ENCODE measurements around the gene DPP8.
"Not testable (repeated sequence)": the region's sequence is repeated elsewhere in the genome, so short reads cannot be mapped to it uniquely, and the experiment has no call there.

DPP8 gene

GRCh38 chr15:65463096-65463495 is 54.4 kb downstream of the DPP8 start:
- not testable (repeated sequence) for H3K79me1 ChIP-seq (ENCODE audit: low read length); H4K8ac ChIP-seq (ENCODE audit: low read depth, low read length); H2AK5ac ChIP-seq (ENCODE audit: low read length); H3K4me1 ChIP-seq (ENCODE audit: control insufficient read depth, low read depth, low read length); H3K4ac ChIP-seq (ENCODE audit: low read depth, low read length); H3K27me3 ChIP-seq (ENCODE audit: insufficient read depth, low read length, poor library complexity); H2BK120ac ChIP-seq (ENCODE audit: low read depth, low read length); H3K4me3 ChIP-seq (ENCODE audit: low read length); H3K79me2 ChIP-seq (ENCODE audit: control insufficient read depth, insufficient read depth, low read length); H3K4me2 ChIP-seq (ENCODE audit: low read length); H4K5ac ChIP-seq (ENCODE audit: low read length); H3K18ac ChIP-seq (ENCODE audit: low read length); H3K56ac ChIP-seq (ENCODE audit: low read length); H3K36me3 ChIP-seq (ENCODE audit: control insufficient read depth, insufficient read depth, low read length); H2BK15ac ChIP-seq (replicated peaks; ENCODE audit: low read depth); DNase-seq; H3K27ac ChIP-seq (ENCODE audit: low read depth, low read length); H3K9ac ChIP-seq (ENCODE audit: low read length); H3K23ac ChIP-seq (ENCODE audit: low read length); H2BK5ac ChIP-seq (ENCODE audit: low read length)
- WGBS (ENCODE audit: extremely low coverage, insufficient coverage, low lambda C conversion rate), result no CpG with 5 or more reads among the region's 6 CpGs

GRCh38 chr15:65460741-65461347 is 56.6 kb downstream of the DPP8 start:
- no CpG with 5 or more reads among the region's 5 CpGs for WGBS (ENCODE audit: extremely low coverage, insufficient coverage, low lambda C conversion rate)
- Histone ChIP-seq H3K23ac (ENCODE audit: low read length) (no peak overlapping the region), H2BK120ac (ENCODE audit: low read depth, low read length) (no peak overlapping the region), H3K4me3 (ENCODE audit: low read length) (no peak overlapping the region), H2BK5ac (ENCODE audit: low read length) (no peak overlapping the region), H2AK5ac (ENCODE audit: low read length) (no peak overlapping the region), H3K27ac (ENCODE audit: low read depth, low read length) (no peak overlapping the region), H3K9ac (ENCODE audit: low read length) (no peak overlapping the region), H2BK15ac (replicated peaks; ENCODE audit: low read depth) (no peak overlapping the region), H3K79me2 (ENCODE audit: control insufficient read depth, insufficient read depth, low read length) (no peaks in the 10 kb centered on the region), H3K36me3 (ENCODE audit: control insufficient read depth, insufficient read depth, low read length) (peaks cover 3% of the 10 kb centered on the region), H3K18ac (ENCODE audit: low read length) (no peak overlapping the region), H3K4me2 (ENCODE audit: low read length) (no peak overlapping the region), H3K27me3 (ENCODE audit: insufficient read depth, low read length, poor library complexity) (no peaks in the 10 kb centered on the region), H3K4ac (ENCODE audit: low read depth, low read length) (no peak overlapping the region), H3K4me1 (ENCODE audit: control insufficient read depth, low read depth, low read length) (no peaks in the 10 kb centered on the region), H3K56ac (ENCODE audit: low read length) (no peak overlapping the region), H4K8ac (ENCODE audit: low read depth, low read length) (no peak overlapping the region), H3K79me1 (ENCODE audit: low read length) (no peaks in the 10 kb centered on the region), H4K5ac (ENCODE audit: low read length) (no peak overlapping the region)
- DNase-seq, result no peak

DNA sequence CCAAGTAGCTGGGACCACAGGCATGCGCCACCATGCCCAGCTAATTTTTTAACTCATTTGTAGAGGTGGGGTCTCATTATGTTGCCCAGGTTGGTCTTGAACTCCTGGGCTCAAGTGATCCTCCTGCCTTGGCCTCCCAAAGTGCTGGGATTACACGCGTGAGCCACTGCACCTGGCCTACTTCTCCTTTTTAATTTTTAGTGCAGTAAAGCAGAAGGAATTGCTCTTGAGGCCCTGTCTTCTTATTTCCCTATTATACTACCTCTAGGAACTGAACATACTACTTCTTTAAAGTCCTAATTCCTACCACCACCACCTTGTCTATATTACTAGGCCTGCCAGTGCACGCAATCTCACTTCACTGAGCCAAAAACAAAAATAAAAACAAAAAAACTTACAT is 62.2 kb downstream of the DPP8 start:
- H2AK5ac ChIP-seq (ENCODE audit: low read length); H3K79me2 ChIP-seq (ENCODE audit: control insufficient read depth, insufficient read depth, low read length); H3K27me3 ChIP-seq (ENCODE audit: insufficient read depth, low read length, poor library complexity); H2BK5ac ChIP-seq (ENCODE audit: low read length); H3K4me2 ChIP-seq (ENCODE audit: low read length); H3K79me1 ChIP-seq (ENCODE audit: low read length); H2BK120ac ChIP-seq (ENCODE audit: low read depth, low read length); H3K23ac ChIP-seq (ENCODE audit: low read length); DNase-seq; H3K56ac ChIP-seq (ENCODE audit: low read length); H4K8ac ChIP-seq (ENCODE audit: low read depth, low read length); H2BK15ac ChIP-seq (replicated peaks; ENCODE audit: low read depth); H4K5ac ChIP-seq (ENCODE audit: low read length); H3K4ac ChIP-seq (ENCODE audit: low read depth, low read length); H3K4me3 ChIP-seq (ENCODE audit: low read length); H3K27ac ChIP-seq (ENCODE audit: low read depth, low read length); H3K4me1 ChIP-seq (ENCODE audit: control insufficient read depth, low read depth, low read length); H3K18ac ChIP-seq (ENCODE audit: low read length); H3K9ac ChIP-seq (ENCODE audit: low read length): not testable (repeated sequence)
- H3K36me3 ChIP-seq (ENCODE audit: control insufficient read depth, insufficient read depth, low read length), result peaks cover 11% of the 10 kb centered on the region
- WGBS (ENCODE audit: extremely low coverage, insufficient coverage, low lambda C conversion rate), result no CpG with 5 or more reads among the region's 4 CpGs

GRCh38 chr15:65451989-65452388 is 65.5 kb downstream of the DPP8 start:
- DNase-seq, result no peak
- Histone ChIP-seq H2BK5ac (ENCODE audit: low read length) (no peak overlapping the region), H2AK5ac (ENCODE audit: low read length) (no peak overlapping the region), H3K9ac (ENCODE audit: low read length) (no peak overlapping the region), H3K27me3 (ENCODE audit: insufficient read depth, low read length, poor library complexity) (no peaks in the 10 kb centered on the region), H2BK120ac (ENCODE audit: low read depth, low read length) (no peak overlapping the region), H3K4me1 (ENCODE audit: control insufficient read depth, low read depth, low read length) (no peaks in the 10 kb centered on the region), H4K5ac (ENCODE audit: low read length) (no peak overlapping the region), H3K23ac (ENCODE audit: low read length) (no peak overlapping the region), H3K4me3 (ENCODE audit: low read length) (no peak overlapping the region), H3K36me3 (ENCODE audit: control insufficient read depth, insufficient read depth, low read length) (peaks cover 11% of the 10 kb centered on the region), H3K18ac (ENCODE audit: low read length) (no peak overlapping the region), H3K79me2 (ENCODE audit: control insufficient read depth, insufficient read depth, low read length) (no peaks in the 10 kb centered on the region), H3K4me2 (ENCODE audit: low read length) (no peak overlapping the region), H3K27ac (ENCODE audit: low read depth, low read length) (no peak overlapping the region), H3K4ac (ENCODE audit: low read depth, low read length) (no peak overlapping the region), H3K79me1 (ENCODE audit: low read length) (no peaks in the 10 kb centered on the region), H4K8ac (ENCODE audit: low read depth, low read length) (no peak overlapping the region), H3K56ac (ENCODE audit: low read length) (no peak overlapping the region), H2BK15ac (replicated peaks; ENCODE audit: low read depth) (no peak overlapping the region)
- WGBS (ENCODE audit: extremely low coverage, insufficient coverage, low lambda C conversion rate), result no CpG with 5 or more reads among the region's 6 CpGs

- no peak overlapping the region for H3K27ac ChIP-seq (ENCODE audit: low read depth, low read length)
- no peak overlapping the region for H2AK5ac ChIP-seq (ENCODE audit: low read length)
- H3K4me3 ChIP-seq (ENCODE audit: low read length), result no peak overlapping the region
- no peak overlapping the region for H2BK120ac ChIP-seq (ENCODE audit: low read depth, low read length)
- no peak overlapping the region for H3K9ac ChIP-seq (ENCODE audit: low read length)
- no peak overlapping the region for H3K56ac ChIP-seq (ENCODE audit: low read length)
- no peak overlapping the region for H4K8ac ChIP-seq (ENCODE audit: low read depth, low read length)
- H3K23ac ChIP-seq (ENCODE audit: low read length), result no peak overlapping the region
- no peak overlapping the region for H3K18ac ChIP-seq (ENCODE audit: low read length)
- DNase-seq, result no peak
- no peaks in the 10 kb centered on the region for H3K79me2 ChIP-seq (ENCODE audit: control insufficient read depth, insufficient read depth, low read length)
- no peak overlapping the region for H4K5ac ChIP-seq (ENCODE audit: low read length)
- H3K4ac ChIP-seq (ENCODE audit: low read depth, low read length), result no peak overlapping the region
- no peaks in the 10 kb centered on the region for H3K4me1 ChIP-seq (ENCODE audit: control insufficient read depth, low read depth, low read length)
- H3K36me3 ChIP-seq (ENCODE audit: control insufficient read depth, insufficient read depth, low read length), result peaks cover 8% of the 10 kb centered on the region
- no peak overlapping the region for H2BK15ac ChIP-seq (replicated peaks; ENCODE audit: low read depth)
- H3K79me1 ChIP-seq (ENCODE audit: low read length), result no peaks in the 10 kb centered on the region
- H2BK5ac ChIP-seq (ENCODE audit: low read length), result no peak overlapping the region
- no peaks in the 10 kb centered on the region for H3K27me3 ChIP-seq (ENCODE audit: insufficient read depth, low read length, poor library complexity)
- H3K4me2 ChIP-seq (ENCODE audit: low read length), result no peak overlapping the region
These were observed 66.9 kb downstream of the DPP8 start for GRCh38 chr15:65450556-65450955.

DNA sequence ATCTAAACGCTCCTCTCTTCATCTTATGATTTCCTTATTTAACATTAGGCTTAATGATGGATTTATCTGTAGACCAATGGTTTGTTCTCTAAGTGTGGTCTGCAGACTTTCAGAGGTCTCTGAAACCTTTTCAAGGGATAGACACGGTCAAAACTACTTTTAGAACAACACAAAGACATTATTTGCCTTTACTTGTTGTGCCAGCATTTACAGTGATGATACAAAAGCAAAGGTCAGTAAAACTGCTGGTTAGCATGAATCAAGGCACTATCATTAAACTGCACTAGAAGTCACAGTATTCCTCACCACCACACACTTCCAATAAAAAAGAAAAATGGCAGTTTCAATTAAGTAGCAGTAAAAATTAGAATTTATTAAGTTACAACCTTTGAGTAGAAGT is 70.3 kb downstream of the DPP8 start:
- Histone ChIP-seq H3K4me3 (ENCODE audit: low read length) (no peak overlapping the region), H3K27ac (ENCODE audit: low read depth, low read length) (no peak overlapping the region), H4K8ac (ENCODE audit: low read depth, low read length) (no peak overlapping the region), H3K79me1 (ENCODE audit: low read length) (no peaks in the 10 kb centered on the region), H3K9ac (ENCODE audit: low read length) (no peak overlapping the region), H3K4me1 (ENCODE audit: control insufficient read depth, low read depth, low read length) (no peaks in the 10 kb centered on the region), H3K36me3 (ENCODE audit: control insufficient read depth, insufficient read depth, low read length) (peaks cover 6% of the 10 kb centered on the region), H3K27me3 (ENCODE audit: insufficient read depth, low read length, poor library complexity) (no peaks in the 10 kb centered on the region), H2BK5ac (ENCODE audit: low read length) (no peak overlapping the region), H3K56ac (ENCODE audit: low read length) (no peak overlapping the region), H3K4me2 (ENCODE audit: low read length) (no peak overlapping the region), H4K5ac (ENCODE audit: low read length) (no peak overlapping the region), H2BK120ac (ENCODE audit: low read depth, low read length) (no peak overlapping the region), H2AK5ac (ENCODE audit: low read length) (no peak overlapping the region), H2BK15ac (replicated peaks; ENCODE audit: low read depth) (no peak overlapping the region), H3K23ac (ENCODE audit: low read length) (no peak overlapping the region), H3K4ac (ENCODE audit: low read depth, low read length) (no peak overlapping the region), H3K18ac (ENCODE audit: low read length) (no peak overlapping the region), H3K79me2 (ENCODE audit: control insufficient read depth, insufficient read depth, low read length) (no peaks in the 10 kb centered on the region)
- no peak for DNase-seq
- no CpG with 5 or more reads among the region's 2 CpGs for WGBS (ENCODE audit: extremely low coverage, insufficient coverage, low lambda C conversion rate)
